Adipose tissue (tissue), 3 donors: Measurements from ENCODE around the gene ROBO1. TPM values are rescaled to one million over a fixed set of nuclear protein-coding genes. Genes with fewer than 3 reads are reported as not detected.

Source experiments
- H3K27ac ChIP-seq: one replicate; pipeline ENCODE4 v1.5.1; 2013; ENCODE audit warnings: low read depth, low read length
- WGBS, 3 donors: extraction: QIAGEN DNeasy Blood & Tissue Kit; methylation state at CpG; one replicate each; pipeline ENCODE4 v1.1.7; 2013; 5-methylcytosine and 5-hydroxymethylcytosine counted together
- polyA plus RNA-seq, 3 donors: library from polyadenylated mRNA; stranded (reverse); fragments of 200-250 nt; gene quantifications; one replicate each; pipeline ENCODE4 v1.2.3, GENCODE V29; 2013
- donor health status: healthy with polysubstance abuse.
- donor health status: Bipolar disorder and iron deficiency.
- donor health status: healthy.

ROBO1 gene
- polyA plus RNA-seq, 3 donors, result 1.8 to 12.3 (median 5.8) TPM

- no peak overlapping the region for H3K27ac ChIP-seq
Observed at GRCh38 chr3:79685108-79685507, 82.7 kb downstream of the ROBO1 start.

GRCh38 chr3:79684041-79684440 is 83.8 kb downstream of the ROBO1 start:
- H3K27ac ChIP-seq, result no peak overlapping the region
- WGBS, 3 donors, result 96 to 100% (median 97%) methylated on average over 1 of the region's 1 CpG

- H3K27ac ChIP-seq, result no peak overlapping the region
- WGBS, 3 donors, result 77 to 81% (median 79%) methylated on average over 2 of the region's 2 CpGs
Observed at GRCh38 chr3:79672731-79673130, 95.1 kb downstream of the ROBO1 start.

- no peak overlapping the region for H3K27ac ChIP-seq
- 63 to 94% (median 81%) methylated on average over 1 of the region's 1 CpG for WGBS, 3 donors
Observed at GRCh38 chr3:79672075-79672474, 95.7 kb downstream of the ROBO1 start.

- WGBS, 3 donors, result 44 to 75% (median 68%) methylated on average over 3 of the region's 3 CpGs
Observed at GRCh38 chr3:79670178-79670577, 97.6 kb downstream of the ROBO1 start.

GRCh38 chr3:79664455-79664854 is 103.3 kb downstream of the ROBO1 start:
- H3K27ac ChIP-seq, result no peak overlapping the region
- 79 to 85% (median 80%) methylated on average over 7 of the region's 7 CpGs for WGBS, 3 donors

More at GRCh38 chr3:79670178-79670577, 97.6 kb downstream of the ROBO1 start:
- no peak overlapping the region for H3K27ac ChIP-seq

- WGBS, 3 donors, result 38 to 50% (median 46%) methylated on average over 3 of the region's 3 CpGs
Observed at GRCh38 chr3:79661896-79662295, 105.9 kb downstream of the ROBO1 start.

GRCh38 chr3:79657076-79657475 is 110.7 kb downstream of the ROBO1 start:
- no peak overlapping the region for H3K27ac ChIP-seq

More at GRCh38 chr3:79661896-79662295, 105.9 kb downstream of the ROBO1 start:
- H3K27ac ChIP-seq, result no peak overlapping the region

GRCh38 chr3:79654019-79654418 is 113.8 kb downstream of the ROBO1 start:
- H3K27ac ChIP-seq, result no peak overlapping the region
- WGBS, 3 donors, result 47 to 64% (median 62%) methylated on average over 3 of the region's 3 CpGs

GRCh38 chr3:79653266-79653830 is 114.5 kb downstream of the ROBO1 start:
- no peak overlapping the region for H3K27ac ChIP-seq
- 69 to 91% (median 79%) methylated on average over 4 of the region's 4 CpGs for WGBS, 3 donors

GRCh38 chr3:79651536-79652065 is 116.2 kb downstream of the ROBO1 start:
- 28 to 52% (median 46%) methylated on average over 7 of the region's 7 CpGs for WGBS, 3 donors
- no peak overlapping the region for H3K27ac ChIP-seq

- 89 to 91% (median 90%) methylated on average over 2 of the region's 2 CpGs for WGBS, 3 donors
- no peak overlapping the region for H3K27ac ChIP-seq
Observed at GRCh38 chr3:79639855-79640254, 127.9 kb downstream of the ROBO1 start.

- no peak overlapping the region for H3K27ac ChIP-seq
- 55 to 75% (median 62%) methylated on average over 4 of the region's 4 CpGs for WGBS, 3 donors
Observed at GRCh38 chr3:79636372-79636771, 131.4 kb downstream of the ROBO1 start.

GRCh38 chr3:79632842-79633241 is 135.0 kb downstream of the ROBO1 start:
- 54 to 79% (median 75%) methylated on average over 1 of the region's 1 CpG for WGBS, 3 donors
- H3K27ac ChIP-seq, result no peak overlapping the region

- 66 to 91% (median 91%) methylated on average over 6 of the region's 6 CpGs for WGBS, 3 donors
- H3K27ac ChIP-seq, result no peak overlapping the region
Observed at GRCh38 chr3:79618883-79619282, 148.9 kb downstream of the ROBO1 start.

GRCh38 chr3:79606414-79606813 is 161.4 kb downstream of the ROBO1 start:
- no peak overlapping the region for H3K27ac ChIP-seq
- 76 to 81% (median 79%) methylated on average over 1 of the region's 1 CpG for WGBS, 3 donors

GRCh38 chr3:79604681-79605080 is 163.1 kb downstream of the ROBO1 start:
- WGBS, 3 donors, result 21 to 53% (median 51%) methylated on average over 2 of the region's 2 CpGs
- no peak overlapping the region for H3K27ac ChIP-seq

GRCh38 chr3:79602385-79602784 is 165.4 kb downstream of the ROBO1 start:
- H3K27ac ChIP-seq, result no peak overlapping the region

GRCh38 chr3:79598594-79598993 is 169.2 kb downstream of the ROBO1 start:
- 57 to 77% (median 58%) methylated on average over 1 of the region's 1 CpG for WGBS, 3 donors
- no peak overlapping the region for H3K27ac ChIP-seq

GRCh38 chr3:79597709-79598108 is 170.1 kb downstream of the ROBO1 start:
- 58 to 67% (median 60%) methylated on average over 2 of the region's 2 CpGs for WGBS, 3 donors
- no peak overlapping the region for H3K27ac ChIP-seq

GRCh38 chr3:79587150-79587549 is 180.6 kb downstream of the ROBO1 start:
- H3K27ac ChIP-seq, result no peak overlapping the region
